T-helper 22 cell (primary cell): ENCODE measurements around the gene GREB1L.

Experiments used
- DNase-seq: peaks from one replicate; pipeline ENCODE4 v3.0.0-alpha.2; 2020; ENCODE audit warnings: low read depth

Gene GREB1L

GRCh38 chr18:21450913-21451312, 208.9 kb downstream of the GREB1L start:
- DNase-seq, result no peak

- no peak for DNase-seq
Measured at GRCh38 chr18:21451851-21452250, 209.8 kb downstream of the GREB1L start.

DNA sequence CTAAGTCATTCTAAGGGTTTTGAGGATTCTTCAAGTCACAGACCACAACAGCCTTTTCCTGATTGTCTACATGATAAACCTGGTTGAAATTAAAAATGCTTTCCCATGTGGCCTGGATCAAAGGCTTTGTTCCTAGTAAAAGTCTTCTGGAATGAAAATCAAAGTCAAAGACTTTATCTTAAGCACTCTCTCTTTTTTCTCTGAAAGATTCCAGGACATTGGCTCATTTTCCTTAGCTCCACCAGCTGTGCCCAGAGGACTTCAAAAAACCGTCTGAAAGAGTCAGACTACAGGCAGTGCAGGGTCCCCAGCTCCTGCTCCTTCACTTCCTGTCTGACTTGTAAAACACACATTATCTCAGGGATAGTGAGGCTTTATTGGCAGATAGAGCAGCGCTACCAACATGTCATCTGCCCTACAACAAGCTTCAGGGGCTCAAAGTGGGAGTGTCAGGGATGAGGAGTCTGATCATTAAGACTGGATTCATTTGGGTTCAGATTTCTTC, 210.3 kb downstream of the GREB1L start:
- DNase-seq, result no peak

GRCh38 chr18:21452796-21453510, 210.9 kb downstream of the GREB1L start:
- no peak for DNase-seq

GRCh38 chr18:21453511-21453901, 211.5 kb downstream of the GREB1L start:
- no peak for DNase-seq

GRCh38 chr18:21454725-21455124, 212.7 kb downstream of the GREB1L start:
- no peak for DNase-seq

DNA sequence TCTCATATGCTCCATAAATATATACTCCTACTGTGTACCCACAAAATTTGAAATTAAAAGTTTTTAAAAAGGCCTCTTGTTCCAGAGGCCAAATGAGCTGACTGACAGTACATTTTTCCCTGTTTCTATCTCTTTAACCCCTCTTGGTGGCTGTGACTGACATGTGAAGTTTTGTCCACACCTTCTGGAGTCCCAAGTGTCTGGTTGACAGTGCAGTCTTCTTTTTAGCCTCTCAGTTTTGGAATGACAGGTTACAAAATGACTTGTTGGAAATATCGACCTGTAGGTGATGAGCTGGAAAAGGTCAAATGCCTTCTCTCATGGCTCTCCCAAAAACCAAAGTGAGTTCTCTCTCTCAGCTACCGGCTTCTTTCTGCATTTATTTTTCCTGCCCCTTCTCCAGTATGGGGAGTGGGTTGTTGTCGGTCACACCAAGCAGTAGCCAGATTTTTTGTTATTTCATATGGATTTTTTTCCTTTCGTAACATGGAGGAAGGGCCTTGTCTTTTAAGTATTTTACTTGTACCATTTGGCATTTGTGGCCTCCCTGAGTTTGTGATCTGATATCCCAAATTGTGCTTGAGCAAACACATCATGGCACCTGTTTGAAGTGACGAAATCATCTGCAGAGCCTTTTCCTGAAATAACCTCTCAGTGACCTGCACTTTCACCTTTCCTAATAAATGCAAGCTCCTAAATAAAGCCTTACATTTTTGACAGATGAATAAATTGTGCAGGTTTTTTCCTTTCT, 214.6 kb downstream of the GREB1L start:
- no peak for DNase-seq

DNA sequence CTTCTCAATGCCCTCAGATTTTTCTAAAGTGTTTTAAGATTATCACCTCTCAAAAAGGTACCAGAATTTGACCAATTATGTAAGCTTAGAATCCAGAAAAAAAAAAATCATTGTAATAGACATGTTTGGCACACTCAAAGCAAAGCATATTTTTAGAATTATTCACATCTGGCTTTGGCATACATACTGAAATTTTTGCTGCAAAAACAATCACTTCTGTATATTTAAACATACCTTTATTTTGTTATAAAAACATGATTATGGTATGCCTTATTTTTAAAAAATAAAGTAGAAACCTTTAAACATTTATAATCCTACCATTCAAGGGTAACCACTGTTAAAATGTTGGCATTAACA, 215.1 kb downstream of the GREB1L start:
- DNase-seq, result no peak

DNA sequence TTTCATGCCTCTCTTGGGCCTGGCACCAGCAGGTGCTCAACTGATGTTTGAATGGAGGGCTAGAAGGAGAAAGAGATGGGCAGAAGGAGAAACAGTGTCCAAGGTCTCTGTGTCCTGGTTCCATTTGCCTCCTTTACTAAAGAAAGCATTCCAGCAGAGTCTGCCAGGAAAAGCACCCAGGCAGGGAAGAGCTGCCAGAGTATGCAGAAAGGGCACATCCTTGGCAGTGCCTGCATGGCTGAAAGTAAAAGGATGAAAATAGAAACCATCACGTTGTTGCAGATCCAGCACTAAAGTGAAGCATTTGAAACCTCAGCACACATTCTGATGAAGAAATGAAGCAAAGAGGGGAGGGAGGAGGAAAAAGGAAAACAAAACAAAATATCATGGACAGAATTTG, 216.3 kb downstream of the GREB1L start:
- DNase-seq, result no peak

DNA sequence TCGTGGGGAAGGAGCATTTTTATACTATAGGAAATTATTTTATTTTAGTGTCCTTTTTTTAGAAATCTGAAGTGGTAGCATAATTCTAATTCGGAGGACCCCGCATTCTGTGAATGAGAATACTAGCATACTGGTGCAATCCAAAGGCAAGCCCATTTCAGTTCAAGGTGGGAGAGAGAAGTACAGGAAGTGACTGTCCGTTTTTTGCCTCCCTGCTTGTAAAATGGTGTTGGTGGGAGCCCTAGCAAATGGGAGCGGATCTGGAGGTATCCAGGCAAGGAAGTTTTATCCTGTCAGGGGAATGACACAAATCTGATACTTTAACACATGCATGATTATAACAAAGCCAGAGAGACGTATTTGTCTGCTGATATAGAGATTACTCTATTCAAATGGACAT, 216.8 kb downstream of the GREB1L start:
- no peak for DNase-seq

DNA sequence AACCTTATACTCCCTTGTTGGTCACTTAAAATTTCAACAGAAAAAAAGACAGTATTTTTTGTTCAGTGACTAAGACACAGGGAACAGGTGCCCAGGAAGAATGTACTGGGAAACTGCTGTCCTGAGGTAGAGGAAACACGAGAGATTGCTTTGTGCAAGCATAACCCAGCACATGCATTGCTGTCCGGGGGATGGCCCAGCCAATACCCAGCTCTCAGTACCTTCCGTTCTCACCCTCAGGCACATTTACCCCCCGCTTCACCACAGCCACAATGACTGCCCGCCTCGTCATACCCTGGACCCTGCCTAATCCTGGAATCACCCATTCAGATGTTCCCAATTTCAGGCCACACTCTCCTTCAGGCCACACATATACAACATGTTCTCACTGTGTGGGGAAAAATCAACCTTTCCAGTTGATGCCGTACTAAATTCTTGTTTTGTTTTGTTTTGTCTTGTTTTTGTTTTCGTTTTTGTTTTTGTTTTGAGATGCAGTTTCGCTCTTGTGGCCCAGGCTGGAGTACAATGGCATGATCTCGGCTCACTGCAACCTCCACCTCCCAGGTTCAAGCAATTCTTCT, 217.8 kb downstream of the GREB1L start:
- no peak for DNase-seq

- DNase-seq, result no peak
Measured at GRCh38 chr18:21461460-21461859, 219.4 kb downstream of the GREB1L start.

GRCh38 chr18:21463718-21464117, 221.7 kb downstream of the GREB1L start:
- DNase-seq, result no peak

- no peak for DNase-seq
Measured at GRCh38 chr18:21468514-21469164, 226.6 kb downstream of the GREB1L start.

DNA sequence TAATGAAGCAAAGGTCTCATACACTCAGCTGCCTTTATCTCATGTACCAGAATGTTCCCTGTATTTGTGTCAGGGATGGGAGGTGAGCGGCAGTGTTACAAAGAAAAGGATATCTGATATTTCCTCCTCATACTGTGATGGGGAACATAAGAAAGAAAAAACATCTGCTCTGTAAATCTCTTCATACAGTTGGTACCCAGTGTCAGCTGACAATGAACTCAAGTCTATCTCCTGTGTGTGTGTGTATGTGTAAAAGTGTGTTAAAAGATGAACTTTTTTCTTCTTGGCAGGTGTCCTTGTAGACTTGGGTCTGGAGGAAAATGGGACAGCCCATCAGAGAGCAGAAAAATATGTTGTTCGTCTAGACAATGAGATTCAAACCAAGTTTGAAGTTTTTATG, 230.7 kb downstream of the GREB1L start:
- no peak for DNase-seq

DNA sequence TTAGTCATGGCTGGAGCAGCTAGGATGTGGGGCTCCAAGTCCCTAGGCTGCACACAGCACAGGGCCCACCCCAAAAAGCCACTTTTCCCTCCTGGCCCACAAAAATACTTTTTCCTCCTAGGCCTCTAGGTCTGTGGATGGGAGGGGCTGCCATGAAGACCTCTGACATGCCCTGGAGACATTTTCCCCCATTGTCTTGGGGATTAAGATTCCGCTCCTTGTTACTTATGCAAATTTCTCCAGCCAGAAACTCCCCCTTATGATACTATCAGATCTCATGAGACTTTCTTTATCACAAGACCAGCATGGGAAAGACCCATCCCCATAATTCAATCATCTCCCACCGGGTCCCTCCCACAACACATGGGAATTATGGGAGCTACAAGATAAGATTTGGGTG, 232.6 kb downstream of the GREB1L start:
- no peak for DNase-seq

GRCh38 chr18:21479721-21480120, 237.7 kb downstream of the GREB1L start:
- DNase-seq, result no peak

DNA sequence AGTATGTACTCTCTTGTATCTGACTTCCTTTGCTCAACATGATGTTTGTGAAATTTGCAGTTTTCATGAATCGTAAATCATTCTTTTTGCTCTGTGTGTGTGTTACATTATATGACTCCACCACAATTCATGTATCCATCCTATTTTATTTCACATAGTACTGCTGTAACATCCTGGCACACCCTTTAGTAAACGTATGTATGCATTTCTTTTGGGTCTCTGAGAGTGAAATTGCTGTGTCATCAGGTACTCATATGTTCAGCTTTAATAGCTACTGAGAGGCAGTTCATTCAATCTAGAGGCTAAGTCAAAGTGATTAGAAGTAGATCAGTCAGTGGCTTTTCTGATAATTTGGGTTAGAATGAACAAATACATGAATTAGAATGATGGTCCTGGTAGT, 239.7 kb downstream of the GREB1L start:
- no peak for DNase-seq

DNA sequence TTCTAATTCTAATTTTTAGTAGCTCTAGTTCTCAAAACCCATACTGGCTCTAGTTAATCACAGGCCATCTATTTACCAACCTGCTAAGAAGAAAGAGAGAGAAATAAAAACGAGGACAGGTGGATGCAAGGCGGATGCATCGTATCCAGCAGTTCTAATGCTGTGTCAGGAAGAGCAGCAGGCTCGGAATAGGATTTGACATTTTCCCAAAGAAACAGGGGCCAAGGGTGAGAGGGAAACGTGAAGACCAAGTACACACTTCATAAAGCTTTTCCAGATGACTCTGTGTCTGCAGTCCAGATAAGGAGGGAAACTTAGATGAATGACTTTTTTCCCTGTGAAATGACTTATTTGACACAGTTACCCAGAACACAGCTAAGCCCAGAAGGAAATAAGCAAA, 241.0 kb downstream of the GREB1L start:
- DNase-seq, result no peak

GRCh38 chr18:21484851-21485636, 243.0 kb downstream of the GREB1L start:
- DNase-seq, result no peak

DNA sequence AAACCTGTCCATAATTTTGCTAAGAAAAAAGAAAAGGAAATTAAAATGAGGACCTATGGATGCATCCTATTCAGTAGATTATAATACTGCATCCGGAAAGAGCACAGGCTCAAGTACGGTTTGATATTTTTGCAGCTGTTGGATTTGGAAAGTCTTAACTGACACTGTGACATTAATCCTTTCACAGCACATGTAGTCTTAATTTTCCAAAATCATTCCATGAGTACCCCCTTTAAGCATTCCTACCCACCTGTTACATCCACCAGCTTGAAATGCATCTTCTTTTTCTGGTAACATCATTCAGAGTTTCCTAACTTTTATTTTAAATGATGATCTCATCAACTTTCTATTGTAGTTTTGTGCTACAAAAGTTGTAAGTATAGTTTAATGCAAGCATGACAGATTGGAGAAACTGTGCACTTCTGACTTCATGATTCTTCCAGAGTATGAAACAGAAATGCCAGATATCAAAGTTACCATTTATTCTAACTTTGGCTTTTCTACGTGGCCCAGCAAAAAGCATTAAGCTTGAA, 244.9 kb downstream of the GREB1L start:
- no peak for DNase-seq
